Measurements from ENCODE around the gene OLFML2A. TPM values are rescaled to one million over a fixed set of nuclear protein-coding genes. Genes with fewer than 3 reads are reported as not detected.
A peak's percentile ranks its signal among the peaks of the same experiment; 100 is the strongest.

OLFML2A gene
- total and polyA plus RNA-seq, 2 of the 4 experiments (the other 2 are of a cell fraction) = 2.0 to 5.9 TPM

DNA sequence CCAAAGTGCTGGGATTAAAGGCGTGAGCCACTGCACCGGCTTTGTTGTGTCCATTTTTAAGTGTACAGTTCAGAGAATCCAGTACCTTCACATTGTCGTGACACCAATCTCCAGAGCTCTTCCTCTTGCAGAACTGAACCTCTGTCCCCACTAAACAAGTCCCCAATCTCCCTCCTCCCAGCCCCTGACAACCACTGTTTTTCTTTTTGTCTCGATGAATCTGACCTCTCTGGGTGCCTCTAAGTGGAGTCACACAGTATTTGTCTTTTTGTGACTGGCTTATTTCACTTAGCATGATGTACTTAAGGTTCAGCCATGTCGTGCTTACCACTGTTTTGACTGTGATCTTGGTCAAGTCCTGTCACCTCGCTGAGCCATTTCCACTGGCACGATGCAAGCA lies 77.9 kb downstream of the OLFML2A start:
- H4K5ac ChIP-seq (ENCODE audit: low read depth, low read length) = no peak overlapping the region
- H3K4ac ChIP-seq (ENCODE audit: low read depth, low read length) = no peak overlapping the region
- ATAC-seq (ENCODE audit: low read depth) (no peak), DNase-seq (no peak)
- no peaks in the 10 kb centered on the region for H3K27me3 ChIP-seq (ENCODE audit: control insufficient read depth, insufficient read depth, low read length)
- no peak overlapping the region for H2BK5ac ChIP-seq (ENCODE audit: low read depth, low read length, poor library complexity, severe bottlenecking)
- in situ Hi-C loops (cut with MboI; ENCODE audit: low sequenced_read_pairs) = loop anchor here (5.0 kb wide), 1 partner anchor 83 kb away; the partner anchor contains the start of gene NR6A1
- H3K23ac ChIP-seq (ENCODE audit: low read depth, low read length) = 0 out of 2 replicates have a peak overlapping the region, but pooled peaks have one; percentile 78
- H3K4me2 ChIP-seq (ENCODE audit: low read depth, low read length) = no peak overlapping the region
- no peak overlapping the region for H2BK20ac ChIP-seq (ENCODE audit: low read depth, low read length)
- H2AK5ac ChIP-seq (ENCODE audit: low read depth, low read length) = no peak overlapping the region
- 84% methylated on average over 3 of the region's 7 CpGs; no CpG with 5 or more reads in 1 of the 2 experiments for WGBS, 2 experiments (ENCODE audit: extremely low coverage in 2 of 2, insufficient read length in 1 of 2)
- dilution Hi-C loops (cut with HindIII; ENCODE audit: low sequenced_read_pairs, unreplicated experiment) = no loop called here
- no peak overlapping the region for H3K4me3 ChIP-seq (ENCODE audit: insufficient read depth, low read depth, low read length)
- no peak overlapping the region for H3K14ac ChIP-seq (replicated peaks; ENCODE audit: low read depth, low read length)
- no peak overlapping the region for H3K56ac ChIP-seq (ENCODE audit: extremely low read depth, insufficient read depth, low read length)
- H3K9ac ChIP-seq (ENCODE audit: low read depth, low read length) = no peak overlapping the region
- no peak overlapping the region for H4K8ac ChIP-seq (ENCODE audit: low read depth in 2 of 2, low read length in 2 of 2)
- peaks cover 42% of the 10 kb centered on the region for H4K20me1 ChIP-seq (ENCODE audit: insufficient read depth, low read length)
- no peaks in the 10 kb centered on the region for H3K9me3 ChIP-seq (ENCODE audit: control insufficient read depth, insufficient read depth, low read length)
- H3K9me1 ChIP-seq (ENCODE audit: insufficient read depth, low read length) = peaks cover 3% of the 10 kb centered on the region; the same call in 1 of the 2 replicates
- no peak overlapping the region for H2AK9ac ChIP-seq (replicated peaks; ENCODE audit: low read depth, low read length, poor library complexity)
- no peaks in the 10 kb centered on the region for H3K4me1 ChIP-seq (ENCODE audit: control insufficient read depth, insufficient read depth, low read length)
- TF ChIP-seq CHD1 (IDR thresholded peaks at IDR 0.05; ENCODE audit: low read depth, low read length) (no peak), BHLHE40 (IDR thresholded peaks at IDR 0.05; ENCODE audit: low read depth, low read length) (no peak), POLR2A (IDR thresholded peaks at IDR 0.05; ENCODE audit: low read depth, low read length) (no peak), CEBPB (IDR thresholded peaks at IDR 0.05; ENCODE audit: low read depth, low read length) (no peak)
- TF ChIP-seq, protein P1, sequence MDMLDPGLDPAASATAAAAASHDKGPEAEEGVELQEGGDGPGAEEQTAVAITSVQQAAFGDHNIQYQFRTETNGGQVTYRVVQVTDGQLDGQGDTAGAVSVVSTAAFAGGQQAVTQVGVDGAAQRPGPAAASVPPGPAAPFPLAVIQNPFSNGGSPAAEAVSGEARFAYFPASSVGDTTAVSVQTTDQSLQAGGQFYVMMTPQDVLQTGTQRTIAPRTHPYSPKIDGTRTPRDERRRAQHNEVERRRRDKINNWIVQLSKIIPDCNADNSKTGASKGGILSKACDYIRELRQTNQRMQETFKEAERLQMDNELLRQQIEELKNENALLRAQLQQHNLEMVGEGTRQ (IDR thresholded peaks at IDR 0.05; ENCODE audit: low read depth, low read length) = no peak
- TF ChIP-seq, protein P2, sequence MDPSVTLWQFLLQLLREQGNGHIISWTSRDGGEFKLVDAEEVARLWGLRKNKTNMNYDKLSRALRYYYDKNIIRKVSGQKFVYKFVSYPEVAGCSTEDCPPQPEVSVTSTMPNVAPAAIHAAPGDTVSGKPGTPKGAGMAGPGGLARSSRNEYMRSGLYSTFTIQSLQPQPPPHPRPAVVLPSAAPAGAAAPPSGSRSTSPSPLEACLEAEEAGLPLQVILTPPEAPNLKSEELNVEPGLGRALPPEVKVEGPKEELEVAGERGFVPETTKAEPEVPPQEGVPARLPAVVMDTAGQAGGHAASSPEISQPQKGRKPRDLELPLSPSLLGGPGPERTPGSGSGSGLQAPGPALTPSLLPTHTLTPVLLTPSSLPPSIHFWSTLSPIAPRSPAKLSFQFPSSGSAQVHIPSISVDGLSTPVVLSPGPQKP (IDR thresholded peaks at IDR 0.05; ENCODE audit: borderline replicate concordance, low read depth, low read length) = no peak
- BruUV-seq (replicated peaks) = no TSS peak
- H3K36me3 ChIP-seq (ENCODE audit: control insufficient read depth, insufficient read depth, low read length) = peaks cover 35% of the 10 kb centered on the region
- H4K91ac ChIP-seq (ENCODE audit: insufficient read depth, low read depth, low read length) = no peak overlapping the region
- H3K27ac ChIP-seq (ENCODE audit: insufficient read depth, low read length) = no peak overlapping the region
- peaks cover 9 to 25% of the 10 kb centered on the region in 2 experiments for H3K79me1 ChIP-seq (ENCODE audit: low read depth in 1 of 2, low read length in 2 of 2)
- H2BK120ac ChIP-seq (ENCODE audit: low read depth, low read length) = no peak overlapping the region
- H3K18ac ChIP-seq (ENCODE audit: low read depth, low read length) = no peak overlapping the region
- intact Hi-C loops (cut with micrococcal nuclease) = loop anchor here (5.0 to 10.0 kb wide), 2 partner anchors 143 to 240 kb away; no protein-coding TSS in a partner anchor
- ChIA-PET POLR2A (ENCODE audit: unreplicated experiment) (no interaction called here), CTCF (interaction anchor here (0.6 to 5.7 kb wide), 3 partner anchors 41 to 468 kb away, joined by 3 to 165 read pairs (median 3); partner anchors contain the start of genes NR6A1 and OLFML2A)
- H2BK15ac ChIP-seq (ENCODE audit: low read depth, low read length) = no peak overlapping the region
- H2AFZ ChIP-seq (replicated peaks; ENCODE audit: low read length, poor library complexity) = no peak overlapping the region
